Natural killer cell treated with Interleukin-12 subunit alpha and Interleukin-12 subunit beta and Interleukin-15 and Interleukin-18, amount 100 ng/mL, for 72 hours (primary cell): ENCODE data around the gene HRCT1. TPM values are rescaled to one million over a fixed set of nuclear protein-coding genes. Genes with fewer than 3 reads are reported as not detected.

Experiments
- ATAC-seq, 2 donors: fragments of 150-1000 bp; cut with Tn5 transposase in 1 of 2; sonication (Bioruptor Pico), chemical (Tn5 transposase) in 1 of 2; 2 replicates each; pipeline ENCODE4 v1.10.0; 2021
- DNase-seq: peaks from one replicate; pipeline ENCODE4 v3.0.0; 2022; ENCODE audit warnings: low spot score
- H3K27ac Mint-ChIP-seq, 2 donors: 1 replicate in 1 of 2; 2 replicates in 1 of 2; pipeline ENCODE4 v1.8.0; 2022; ENCODE audit warnings: mixed read lengths in 2 of 2, mild to moderate bottlenecking in 1 of 2, moderate library complexity in 1 of 2
- H3K27me3 Mint-ChIP-seq, 2 donors: 1 replicate in 1 of 2; 2 replicates in 1 of 2; pipeline ENCODE4 v1.8.0; 2022; ENCODE audit warnings: mixed read lengths in 2 of 2
- H3K36me3 Mint-ChIP-seq: one replicate; pipeline ENCODE4 v1.8.0; 2022; ENCODE audit warnings: mixed read lengths
- H3K4me1 Mint-ChIP-seq, 2 donors: 1 replicate in 1 of 2; 2 replicates in 1 of 2; pipeline ENCODE4 v1.8.0; 2022; ENCODE audit warnings: low read depth in 2 of 2, mixed read lengths in 2 of 2, mild to moderate bottlenecking in 1 of 2
- H3K4me3 Mint-ChIP-seq: one replicate; pipeline ENCODE4 v1.8.0; 2022; ENCODE audit warnings: mixed read lengths
- H3K9me3 Mint-ChIP-seq: 2 replicates; pipeline ENCODE4 v1.8.0; 2022; ENCODE audit warnings: mixed read lengths
- total RNA-seq, 2 donors: library from RNA; stranded (reverse); gene quantifications; one replicate each; pipeline ENCODE4 v1.2.3, GENCODE V29; 2022

Gene HRCT1
- total RNA-seq, 2 donors from 2014 or later: not detected

GRCh38 chr9:35951736-35952135 lies 45.7 kb downstream of the HRCT1 start:
- DNase-seq: no peak
- H3K27me3 Mint-ChIP-seq: peaks cover 19 to 23% of the 10 kb centered on the region in 2 donors
- no peak overlapping the region for H3K27ac Mint-ChIP-seq
- H3K36me3 Mint-ChIP-seq: no peaks in the 10 kb centered on the region
- no peaks in the 10 kb centered on the region for H3K9me3 Mint-ChIP-seq
- peaks cover 0 to 3% of the 10 kb centered on the region in 2 donors for H3K4me1 Mint-ChIP-seq
- no peak for ATAC-seq
- no peak overlapping the region for H3K4me3 Mint-ChIP-seq

- ATAC-seq: no peak
- Mint-ChIP-seq H3K9me3 (no peaks in the 10 kb centered on the region), H3K27ac (no peak overlapping the region), H3K4me3 (no peak overlapping the region), H3K36me3 (no peaks in the 10 kb centered on the region), H3K27me3 (peaks cover 28 to 32% of the 10 kb centered on the region in 2 donors), H3K4me1 (peaks cover 0 to 3% of the 10 kb centered on the region in 2 donors)
- DNase-seq: no peak
Measured at GRCh38 chr9:35952526-35953191, 46.7 kb downstream of the HRCT1 start.

DNA sequence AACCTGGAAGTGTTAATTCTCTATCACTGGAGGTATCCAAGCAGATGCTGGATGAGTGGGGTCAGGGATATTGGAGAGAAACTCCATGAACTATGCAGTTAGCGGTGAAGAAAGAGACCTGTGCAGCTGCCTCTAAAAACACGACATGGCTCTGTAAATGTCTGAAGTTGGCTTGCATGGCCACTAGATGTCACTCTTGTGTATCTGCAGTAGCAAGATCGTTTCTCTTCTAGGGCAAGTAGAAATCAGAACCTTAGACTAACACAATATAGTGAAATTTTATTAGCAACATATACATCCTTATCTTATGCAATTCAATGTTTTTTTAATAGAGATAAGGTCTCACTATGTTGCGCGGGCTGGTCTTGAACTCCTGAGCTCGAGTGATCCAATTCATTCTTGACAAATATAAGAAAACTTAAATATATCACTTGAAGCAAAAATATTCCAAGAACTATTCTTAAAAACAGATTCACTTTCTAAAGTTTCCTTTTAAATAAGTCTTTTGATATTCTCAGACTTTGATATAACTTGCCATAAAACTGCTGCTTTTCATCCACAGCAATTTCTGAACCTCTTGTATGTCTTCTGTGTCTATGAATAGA lies 49.0 kb downstream of the HRCT1 start:
- Mint-ChIP-seq H3K4me3 (no peak overlapping the region), H3K36me3 (no peaks in the 10 kb centered on the region), H3K4me1 (peaks cover 0 to 3% of the 10 kb centered on the region in 2 donors), H3K9me3 (no peaks in the 10 kb centered on the region), H3K27me3 (peaks cover 29 to 40% of the 10 kb centered on the region in 2 donors), H3K27ac (no peak overlapping the region)
- DNase-seq: no peak
- ATAC-seq: peak; percentile 57 to 66

DNA sequence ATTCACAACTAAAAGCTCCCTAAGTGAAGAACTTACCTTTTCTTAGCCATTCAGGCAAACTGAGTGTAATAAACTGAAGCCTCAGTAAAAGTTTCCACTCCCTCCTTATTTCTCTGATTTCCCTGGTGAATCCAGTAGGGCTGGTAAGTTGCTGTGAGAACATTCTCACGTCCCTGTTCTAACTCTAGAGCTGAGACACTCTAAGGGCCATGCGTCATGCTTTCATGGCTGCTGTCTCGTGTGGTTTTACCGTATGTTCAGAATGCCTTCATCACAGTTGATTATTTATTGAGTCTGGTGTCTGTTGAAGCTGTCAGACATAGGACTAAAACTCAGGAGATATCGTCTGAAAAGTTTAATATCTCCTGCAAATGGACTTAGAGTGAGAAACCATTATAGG lies 50.6 kb downstream of the HRCT1 start:
- H3K4me3 Mint-ChIP-seq: no peak overlapping the region
- H3K9me3 Mint-ChIP-seq: no peaks in the 10 kb centered on the region
- H3K36me3 Mint-ChIP-seq: no peaks in the 10 kb centered on the region
- ATAC-seq (no peak), DNase-seq (no peak)
- H3K27ac Mint-ChIP-seq: no peak overlapping the region
- H3K4me1 Mint-ChIP-seq: peaks cover 0 to 3% of the 10 kb centered on the region in 2 donors
- H3K27me3 Mint-ChIP-seq: peaks cover 35 to 50% of the 10 kb centered on the region in 2 donors

Other genes with a start within 250 kb of the HRCT1 start
- gene RMRP, start 248.2 kb upstream of the HRCT1 start, total RNA-seq: 1,000 to 10,000 TPM; 3,856 to 4,437 TPM
- gene CCDC107, start 247.9 kb upstream of the HRCT1 start, total RNA-seq: 10 to 100 TPM; 12.0 to 21.5 TPM
- gene ARHGEF39, start 241.0 kb upstream of the HRCT1 start, total RNA-seq: 10 to 100 TPM in 1 of 2 donors, 1 to 10 TPM in 1; 4.6 to 14.2 TPM
- not detected for gene CA9, start 232.3 kb upstream of the HRCT1 start, total RNA-seq
- gene TPM2, start 216.3 kb upstream of the HRCT1 start, total RNA-seq: 1 to 10 TPM; 1.4 to 5.9 TPM
- 100 to 1,000 TPM; 490 to 539 TPM for gene TLN1, start 174.0 kb upstream of the HRCT1 start, total RNA-seq
- 10 to 100 TPM; 29.4 to 35.7 TPM for gene CREB3, start 173.5 kb upstream of the HRCT1 start, total RNA-seq
- 10 to 100 TPM; 68.4 to 81.4 TPM for gene GBA2, start 157.0 kb upstream of the HRCT1 start, total RNA-seq
- 10 to 100 TPM; 17.9 to 19.6 TPM for gene RGP1, start 156.9 kb upstream of the HRCT1 start, total RNA-seq
- gene MSMP, start 151.9 kb upstream of the HRCT1 start, total RNA-seq: not detected
- gene NPR2, start 114.6 kb upstream of the HRCT1 start, total RNA-seq: 10 to 100 TPM in 1 of 2 donors, 1 to 10 TPM in 1; 5.0 to 11.3 TPM
- 1 to 10 TPM in 1 of 2 donors, under 1 TPM in 1; 0.19 to 1.6 TPM for gene SPAG8, start 93.9 kb upstream of the HRCT1 start, total RNA-seq
- 10 to 100 TPM; 40.8 to 46.8 TPM for gene HINT2, start 91.2 kb upstream of the HRCT1 start, total RNA-seq
- gene FAM221B, start 77.5 kb upstream of the HRCT1 start, total RNA-seq: not detected
- gene TMEM8B, start 77.0 kb upstream of the HRCT1 start, total RNA-seq: 1 to 10 TPM; 1.8 TPM
- gene OR13J1, start 35.8 kb upstream of the HRCT1 start, total RNA-seq: not detected
- not detected for gene SPAAR, start 3.3 kb downstream of the HRCT1 start, total RNA-seq
- gene OR2S2, start 52.0 kb downstream of the HRCT1 start, total RNA-seq: not detected
- 1 to 10 TPM; 4.0 to 7.0 TPM for gene RECK, start 130.7 kb downstream of the HRCT1 start, total RNA-seq
- gene GLIPR2, start 230.5 kb downstream of the HRCT1 start, total RNA-seq: 10 to 100 TPM; 11.0 to 27.1 TPM